Mesendoderm (in vitro differentiated cells): ENCODE measurements around the gene TXNL4B.

Experiments used
- DNase-seq: peaks from one replicate; pipeline ENCODE4 v3.0.0; 2013
- H2AK5ac ChIP-seq: 2 replicates; pipeline ENCODE4 v1.6.1; 2013; ENCODE audit warnings: low read length, inconsistent platforms
- H2BK120ac ChIP-seq: 2 replicates; pipeline ENCODE4 v1.6.1; 2013; ENCODE audit warnings: low read depth, mild to moderate bottlenecking, low read length, moderate library complexity, mixed read lengths
- H2BK15ac ChIP-seq: replicated peaks from 2 replicates; pipeline ENCODE4 v1.6.1; 2013; ENCODE audit warnings: low read depth, mild to moderate bottlenecking, moderate library complexity
- H2BK5ac ChIP-seq: 2 replicates; pipeline ENCODE4 v1.6.1; 2013; ENCODE audit warnings: low read length, inconsistent platforms
- H3K18ac ChIP-seq: 2 replicates; pipeline ENCODE4 v1.6.1; 2013; ENCODE audit warnings: mild to moderate bottlenecking, low read length, mixed read lengths
- H3K23ac ChIP-seq: one replicate; pipeline ENCODE4 v1.6.1; 2013; ENCODE audit warnings: low read length
- H3K27ac ChIP-seq: 2 replicates; pipeline ENCODE4 v1.5.1; 2013; ENCODE audit warnings: low read depth, mild to moderate bottlenecking, inconsistent platforms, low read length, moderate library complexity
- H3K27me3 ChIP-seq: 2 replicates; pipeline ENCODE4 v1.6.1; 2013; ENCODE audit warnings: low read length, control low read depth, mild to moderate bottlenecking, inconsistent platforms; ENCODE audit not compliant: insufficient read depth, poor library complexity
- H3K36me3 ChIP-seq: 2 replicates; pipeline ENCODE4 v1.6.1; 2013; ENCODE audit warnings: low read length, inconsistent platforms; ENCODE audit not compliant: control insufficient read depth, insufficient read depth
- H3K4ac ChIP-seq: one replicate; pipeline ENCODE4 v1.6.1; 2013; ENCODE audit warnings: low read depth, mild to moderate bottlenecking, low read length, moderate library complexity
- H3K4me1 ChIP-seq: 2 replicates; pipeline ENCODE4 v1.6.1; 2013; ENCODE audit warnings: low read depth, low read length, inconsistent platforms; ENCODE audit not compliant: control insufficient read depth
- H3K4me2 ChIP-seq: 2 replicates; pipeline ENCODE4 v1.6.1; 2013; ENCODE audit warnings: low read length
- H3K4me3 ChIP-seq: 2 replicates; pipeline ENCODE4 v1.5.1; 2013; ENCODE audit warnings: mild to moderate bottlenecking, low read length
- H3K56ac ChIP-seq: one replicate; pipeline ENCODE4 v1.6.1; 2013; ENCODE audit warnings: low read length
- H3K79me1 ChIP-seq: 2 replicates; pipeline ENCODE4 v1.6.1; 2013; ENCODE audit warnings: low read length, inconsistent platforms
- H3K79me2 ChIP-seq: 2 replicates; pipeline ENCODE4 v1.6.1; 2013; ENCODE audit warnings: mild to moderate bottlenecking, low read length; ENCODE audit not compliant: control insufficient read depth, insufficient read depth
- H3K9ac ChIP-seq: 2 replicates; pipeline ENCODE4 v1.6.1; 2013; ENCODE audit warnings: low read length, inconsistent platforms
- H4K5ac ChIP-seq: one replicate; pipeline ENCODE4 v1.6.1; 2013; ENCODE audit warnings: low read length
- H4K8ac ChIP-seq: one replicate; pipeline ENCODE4 v1.6.1; 2013; ENCODE audit warnings: low read depth, mild to moderate bottlenecking, control low read depth, low read length, moderate library complexity
- WGBS: extraction: QIAGEN DNeasy Blood & Tissue Kit; methylation state at CpG from one replicate; pipeline ENCODE4 v1.1.7; 2013; ENCODE audit warnings: low lambda C conversion rate, missing lambda C conversion rate; ENCODE audit not compliant: insufficient coverage; ENCODE audit errors: extremely low coverage; 5-methylcytosine and 5-hydroxymethylcytosine counted together

TXNL4B gene

GRCh38 chr16:72125635-72126428, 32.4 kb upstream of the TXNL4B start:
- Histone ChIP-seq H2AK5ac (no peak overlapping the region), H3K36me3 (no peaks in the 10 kb centered on the region), H4K8ac (no peak overlapping the region), H3K18ac (no peak overlapping the region), H3K27ac (no peak overlapping the region), H2BK15ac (no peak overlapping the region), H3K4me2 (no peak overlapping the region), H3K56ac (peak overlapping the region; percentile 11), H2BK5ac (no peak overlapping the region), H3K79me2 (no peaks in the 10 kb centered on the region), H3K4me3 (no peak overlapping the region), H3K23ac (no peak overlapping the region), H3K27me3 (no peaks in the 10 kb centered on the region), H4K5ac (no peak overlapping the region), H3K4ac (no peak overlapping the region), H3K4me1 (peaks cover 2% of the 10 kb centered on the region), H2BK120ac (no peak overlapping the region), H3K79me1 (no peaks in the 10 kb centered on the region), H3K9ac (no peak overlapping the region)
- peak; percentile 19 for DNase-seq
- WGBS: no CpG with 5 or more reads among the region's 9 CpGs

GRCh38 chr16:72124761-72125634, 31.6 kb upstream of the TXNL4B start:
- H3K79me1 ChIP-seq: no peaks in the 10 kb centered on the region
- H2BK5ac ChIP-seq: no peak overlapping the region
- no peak overlapping the region for H3K9ac ChIP-seq
- no peak overlapping the region for H2BK15ac ChIP-seq
- no peak overlapping the region for H2AK5ac ChIP-seq
- peak overlapping the region; percentile 52 for H3K56ac ChIP-seq
- no CpG with 5 or more reads among the region's 13 CpGs for WGBS
- H3K27ac ChIP-seq: no peak overlapping the region
- H3K23ac ChIP-seq: no peak overlapping the region
- no peak overlapping the region for H3K4me2 ChIP-seq
- no peak overlapping the region for H3K4me3 ChIP-seq
- H3K4ac ChIP-seq: no peak overlapping the region
- DNase-seq: peak; percentile 93
- no peaks in the 10 kb centered on the region for H3K36me3 ChIP-seq
- H4K5ac ChIP-seq: no peak overlapping the region
- H3K79me2 ChIP-seq: no peaks in the 10 kb centered on the region
- no peaks in the 10 kb centered on the region for H3K27me3 ChIP-seq
- H4K8ac ChIP-seq: no peak overlapping the region
- no peak overlapping the region for H3K18ac ChIP-seq
- no peak overlapping the region for H2BK120ac ChIP-seq
- peaks cover 2% of the 10 kb centered on the region for H3K4me1 ChIP-seq

DNA sequence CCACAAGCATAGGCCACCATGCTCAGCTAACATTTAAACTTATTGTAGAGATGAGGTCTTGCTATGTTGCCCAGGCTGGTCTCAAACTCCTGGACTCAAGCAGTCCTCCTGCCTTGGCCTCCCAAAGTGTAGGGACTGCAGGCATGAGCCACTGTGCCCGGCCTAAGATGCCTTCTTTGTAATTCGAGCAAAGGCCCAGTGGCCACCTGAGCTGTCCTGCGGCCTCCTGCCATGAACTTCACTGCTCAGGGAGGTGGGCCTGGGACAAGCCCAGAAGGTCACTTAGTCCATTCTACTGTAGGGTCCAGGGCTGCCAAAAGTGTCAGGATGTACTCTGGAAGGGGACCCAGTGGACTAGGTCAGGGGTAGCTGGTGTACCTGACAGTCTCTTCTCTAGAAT, 30.7 kb upstream of the TXNL4B start:
- H3K4me3 ChIP-seq: no peak overlapping the region

DNA sequence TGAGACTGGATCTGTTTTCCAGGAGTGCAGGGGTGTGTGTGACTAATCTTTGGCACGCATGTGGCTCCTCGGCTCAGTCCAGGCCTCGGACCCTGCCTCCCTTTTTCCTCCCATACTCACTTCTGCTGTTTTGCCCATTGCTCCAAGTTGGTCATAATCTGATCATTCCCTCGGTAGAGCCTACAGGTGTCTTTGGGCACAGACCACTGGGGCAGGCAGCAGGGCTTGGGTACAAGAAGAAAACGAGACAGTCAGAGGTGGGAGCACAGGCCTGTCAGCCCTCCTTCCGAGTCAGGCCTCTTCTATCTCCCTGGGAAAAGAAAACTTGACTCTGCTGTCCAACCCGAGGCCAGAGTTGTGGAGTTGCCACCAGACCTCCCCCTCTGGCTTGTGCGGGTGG, 30.0 kb upstream of the TXNL4B start:
- no peak overlapping the region for H3K18ac ChIP-seq
- no peak overlapping the region for H3K4ac ChIP-seq
- no peak overlapping the region for H3K4me3 ChIP-seq
- H3K36me3 ChIP-seq: no peaks in the 10 kb centered on the region
- H2BK5ac ChIP-seq: no peak overlapping the region
- DNase-seq: no peak
- H4K5ac ChIP-seq: no peak overlapping the region
- H3K79me1 ChIP-seq: no peaks in the 10 kb centered on the region
- H4K8ac ChIP-seq: no peak overlapping the region
- WGBS: no CpG with 5 or more reads among the region's 8 CpGs
- H2AK5ac ChIP-seq: no peak overlapping the region
- H2BK15ac ChIP-seq: no peak overlapping the region
- no peaks in the 10 kb centered on the region for H3K27me3 ChIP-seq
- H3K27ac ChIP-seq: no peak overlapping the region
- H3K23ac ChIP-seq: no peak overlapping the region
- peaks cover 2% of the 10 kb centered on the region for H3K4me1 ChIP-seq
- no peak overlapping the region for H2BK120ac ChIP-seq
- no peak overlapping the region for H3K56ac ChIP-seq
- no peak overlapping the region for H3K4me2 ChIP-seq
- no peak overlapping the region for H3K9ac ChIP-seq
- H3K79me2 ChIP-seq: no peaks in the 10 kb centered on the region

More for the DNA sequence above, 30.7 kb upstream of the TXNL4B start:
- Histone ChIP-seq H3K4ac (no peak overlapping the region), H4K8ac (no peak overlapping the region), H3K79me2 (no peaks in the 10 kb centered on the region), H3K27ac (no peak overlapping the region), H3K4me2 (no peak overlapping the region), H3K27me3 (no peaks in the 10 kb centered on the region), H3K18ac (no peak overlapping the region), H2BK15ac (no peak overlapping the region), H3K9ac (no peak overlapping the region), H3K36me3 (no peaks in the 10 kb centered on the region), H3K79me1 (no peaks in the 10 kb centered on the region), H3K4me1 (peaks cover 2% of the 10 kb centered on the region), H2BK5ac (no peak overlapping the region), H2BK120ac (no peak overlapping the region), H2AK5ac (no peak overlapping the region), H3K56ac (no peak overlapping the region), H3K23ac (no peak overlapping the region), H4K5ac (no peak overlapping the region)
- no CpG with 5 or more reads among the region's 3 CpGs for WGBS
- no peak for DNase-seq

- DNase-seq: no peak
Measured at GRCh38 chr16:72122916-72123315, 29.5 kb upstream of the TXNL4B start.

More at GRCh38 chr16:72122916-72123315, 29.5 kb upstream of the TXNL4B start:
- Histone ChIP-seq H4K5ac (no peak overlapping the region), H3K4ac (no peak overlapping the region), H3K36me3 (no peaks in the 10 kb centered on the region), H3K56ac (no peak overlapping the region), H2AK5ac (no peak overlapping the region), H3K79me1 (no peaks in the 10 kb centered on the region), H3K9ac (no peak overlapping the region), H3K27me3 (no peaks in the 10 kb centered on the region), H4K8ac (no peak overlapping the region), H3K4me3 (no peak overlapping the region), H3K4me1 (peaks cover 2% of the 10 kb centered on the region), H3K27ac (no peak overlapping the region), H3K4me2 (no peak overlapping the region), H2BK5ac (no peak overlapping the region), H3K79me2 (no peaks in the 10 kb centered on the region), H2BK120ac (no peak overlapping the region), H2BK15ac (no peak overlapping the region), H3K23ac (no peak overlapping the region), H3K18ac (no peak overlapping the region)
- no CpG with 5 or more reads among the region's 11 CpGs for WGBS
